ENCODE results near the gene CD8B. TPM values are rescaled to one million over a fixed set of nuclear protein-coding genes. Genes with fewer than 3 reads are reported as not detected.

CD8B gene
- polyA plus RNA-seq, 1 donor = 0.88 TPM

GRCh38 chr2:86774862-86775261, 86.8 kb downstream of the CD8B start:
- no peak for DNase-seq

- DNase-seq = no peak
Measured at GRCh38 chr2:86772611-86773010, 89.1 kb downstream of the CD8B start.

- DNase-seq = no peak
Measured at GRCh38 chr2:86770816-86771301, 90.8 kb downstream of the CD8B start.

- no peak for DNase-seq
Measured at GRCh38 chr2:86769838-86770237, 91.8 kb downstream of the CD8B start.

GRCh38 chr2:86768189-86768949, 93.3 kb downstream of the CD8B start:
- no peak for DNase-seq

Other genes starting within 250 kb of the CD8B start
- gene RNF103, start 238.0 kb downstream of the CD8B start, polyA plus RNA-seq (ENCODE audit: insufficient read length) = 39.8 TPM
- gene RMND5A, start 141.6 kb downstream of the CD8B start, polyA plus RNA-seq (ENCODE audit: insufficient read length) = 69.4 TPM
- 0.25 TPM for gene CD8A, start 71.0 kb downstream of the CD8B start, polyA plus RNA-seq (ENCODE audit: insufficient read length)
- gene RGPD1, start 80.2 kb upstream of the CD8B start, polyA plus RNA-seq (ENCODE audit: insufficient read length) = 6.5 TPM
- 27.6 TPM for gene PLGLB1, start 160.0 kb upstream of the CD8B start, polyA plus RNA-seq (ENCODE audit: insufficient read length)

Measured in left kidney (tissue), 2 donors.